B cell (primary cell): ENCODE data around the gene MPPED2.

Experiments used
- EZH2 ChIP-seq: IDR thresholded peaks from 2 replicates; pipeline ENCODE4 v1.6.1; 2012; ENCODE audit warnings: borderline replicate concordance, low read depth, mild to moderate bottlenecking, moderate library complexity, low read length; ENCODE audit not compliant: insufficient read depth, poor library complexity, severe bottlenecking
- TF ChIP-seq, protein P1 (sequence below): fragments of 200-600 bp; IDR thresholded peaks from one replicate; pipeline ENCODE4 v1.8.0; 2022; ENCODE audit warnings: antibody characterized with exemption, mild to moderate bottlenecking

DNA sequence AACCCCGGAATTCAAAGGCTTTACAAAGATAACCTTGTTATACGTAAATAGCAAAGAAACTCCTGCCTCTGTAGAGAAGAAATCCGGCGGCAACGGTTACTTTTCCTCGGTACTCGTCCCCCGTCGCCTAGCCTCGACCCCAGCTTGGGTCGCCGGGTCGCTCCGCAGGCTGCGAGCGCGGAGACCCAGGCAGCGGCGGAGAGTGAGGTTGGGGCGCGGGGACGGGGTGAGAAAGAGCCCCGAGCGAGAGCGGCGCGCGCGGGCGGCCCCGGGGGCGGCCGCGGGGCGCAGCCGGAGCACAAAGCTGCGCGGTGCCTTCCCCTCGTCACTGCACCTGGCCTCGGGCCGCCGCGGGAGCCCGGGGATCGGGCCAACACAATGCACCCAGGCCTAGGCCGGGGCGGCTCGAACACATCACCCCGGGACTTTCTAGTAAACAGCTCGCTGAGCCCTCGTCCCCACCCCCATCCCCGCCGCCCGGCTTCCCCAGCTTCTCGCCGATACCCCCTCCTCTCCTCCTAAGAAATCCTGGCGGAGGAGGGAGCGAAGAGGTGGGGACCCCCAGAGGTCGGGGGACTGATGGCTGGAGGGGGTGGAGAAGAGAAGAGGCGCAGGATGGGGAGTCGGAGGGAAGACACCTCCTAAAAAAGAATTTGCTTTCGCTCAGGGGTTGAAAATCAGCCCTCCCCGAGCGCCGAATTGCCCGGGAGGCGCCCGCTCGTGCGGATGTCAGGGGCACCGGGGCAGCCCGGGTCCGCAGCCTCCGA, 845 bp downstream of the MPPED2 start:
- TF ChIP-seq, protein P1, sequence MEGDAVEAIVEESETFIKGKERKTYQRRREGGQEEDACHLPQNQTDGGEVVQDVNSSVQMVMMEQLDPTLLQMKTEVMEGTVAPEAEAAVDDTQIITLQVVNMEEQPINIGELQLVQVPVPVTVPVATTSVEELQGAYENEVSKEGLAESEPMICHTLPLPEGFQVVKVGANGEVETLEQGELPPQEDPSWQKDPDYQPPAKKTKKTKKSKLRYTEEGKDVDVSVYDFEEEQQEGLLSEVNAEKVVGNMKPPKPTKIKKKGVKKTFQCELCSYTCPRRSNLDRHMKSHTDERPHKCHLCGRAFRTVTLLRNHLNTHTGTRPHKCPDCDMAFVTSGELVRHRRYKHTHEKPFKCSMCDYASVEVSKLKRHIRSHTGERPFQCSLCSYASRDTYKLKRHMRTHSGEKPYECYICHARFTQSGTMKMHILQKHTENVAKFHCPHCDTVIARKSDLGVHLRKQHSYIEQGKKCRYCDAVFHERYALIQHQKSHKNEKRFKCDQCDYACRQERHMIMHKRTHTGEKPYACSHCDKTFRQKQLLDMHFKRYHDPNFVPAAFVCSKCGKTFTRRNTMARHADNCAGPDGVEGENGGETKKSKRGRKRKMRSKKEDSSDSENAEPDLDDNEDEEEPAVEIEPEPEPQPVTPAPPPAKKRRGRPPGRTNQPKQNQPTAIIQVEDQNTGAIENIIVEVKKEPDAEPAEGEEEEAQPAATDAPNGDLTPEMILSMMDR, result no peak
- no peak for TF ChIP-seq EZH2
